Panc1 (cell line): Measurements from ENCODE around the gene WIPF2. TPM values are rescaled to one million over a fixed set of nuclear protein-coding genes. Genes with fewer than 3 reads are reported as not detected.

Experiments
- ATAC-seq: fragments of 200-7000 bp; cut with Tn5 transposase; 2 replicates; pipeline ENCODE4 v1.9.1; 2020; ENCODE audit warnings: mild to moderate bottlenecking, moderate library complexity
- BruUV-seq: library from RNA; stranded (reverse); fragments of 400-500 nt; replicated peaks from 2 replicates; lab custom pipeline; 2021; lab: Mats Ljungman, UMichigan
- CTCF ChIA-PET: fragments of 300-600 bp; sonication (Branson Sonifier 250); formaldehyde crosslinking; loops from one replicate; lab custom pipeline; 2022; ENCODE audit warnings: antibody characterized with exemption; lab: Charles Lee
- POLR2A ChIA-PET: fragments of 300-600 bp; sonication (Branson Sonifier 250); formaldehyde crosslinking; loops from one replicate; lab custom pipeline; 2022; ENCODE audit warnings: antibody characterized with exemption; lab: Charles Lee
- DNase-seq: peaks from one replicate; pipeline ENCODE4 v3.0.0-alpha.2; 2010; ENCODE audit warnings: low read depth, low spot score
- H3K27ac ChIP-seq: 2 replicates; pipeline ENCODE4 v1.5.1; 2011; ENCODE audit warnings: mild to moderate bottlenecking, low read length, inconsistent platforms
- H3K27me3 ChIP-seq: fragments of 200-500 bp; sonication (Bioruptor generic); 2 replicates; pipeline ENCODE4 v1.6.0; 2014; ENCODE audit warnings: low read length, inconsistent platforms; ENCODE audit not compliant: control insufficient read depth, insufficient read depth
- H3K36me3 ChIP-seq: fragments of 200-500 bp; sonication (Bioruptor generic); 2 replicates; pipeline ENCODE4 v1.5.1; 2014; ENCODE audit warnings: inconsistent platforms, mild to moderate bottlenecking, low read length, moderate library complexity; ENCODE audit not compliant: control insufficient read depth, insufficient read depth
- H3K4me1 ChIP-seq: 2 replicates; pipeline ENCODE4 v1.5.1; 2011; ENCODE audit warnings: inconsistent platforms, mild to moderate bottlenecking, low read length, moderate library complexity; ENCODE audit not compliant: control insufficient read depth, insufficient read depth
- H3K4me3 ChIP-seq, 2 experiments: 2 replicates each; pipeline ENCODE4 v1.5.1; 2011 to 2012; ENCODE audit warnings: low read depth in 2 of 2, low read length in 2 of 2, mild to moderate bottlenecking in 2 of 2, inconsistent platforms in 1 of 2, moderate library complexity in 1 of 2
- H3K9me3 ChIP-seq: fragments of 200-500 bp; sonication (Bioruptor generic); 2 replicates; pipeline ENCODE4 v1.5.1; 2014; ENCODE audit warnings: low read depth, mild to moderate bottlenecking, inconsistent platforms, low read length, moderate library complexity; ENCODE audit not compliant: control insufficient read depth, insufficient read depth
- POLR2AphosphoS5 ChIP-seq: IDR thresholded peaks from 2 replicates; pipeline ENCODE4 v1.6.1; 2012; ENCODE audit warnings: mild to moderate bottlenecking, low read depth, low read length, moderate library complexity
- SIN3A ChIP-seq: IDR thresholded peaks from 2 replicates; pipeline ENCODE4 v1.6.1; 2012; ENCODE audit warnings: low read depth, mild to moderate bottlenecking, low read length, moderate library complexity, borderline replicate concordance; ENCODE audit not compliant: insufficient read depth
- TCF7L2 ChIP-seq: IDR thresholded peaks from 2 replicates; pipeline ENCODE4 v1.6.1; 2011; ENCODE audit warnings: mild to moderate bottlenecking, low read depth, low read length, inconsistent platforms
- in situ Hi-C: cut with HindIII; loops from 2 replicates; pipeline ENCODE4 v1.10.0; 2016; ENCODE audit warnings: low sequenced_read_pairs, low pct_unique_long_range_greater_than_20kb
- intact Hi-C: fragments of 100-400 bp; cut with micrococcal nuclease; formaldehyde crosslinking; loops from one replicate; pipeline ENCODE4 v1.10.0; 2022; ENCODE audit not compliant: unreplicated experiment
- total RNA-seq: library from RNA; stranded (reverse); gene quantifications from one replicate; pipeline ENCODE4 v1.2.1, GENCODE V29; 2021; ENCODE audit not compliant: unreplicated experiment
- TF ChIP-seq, protein P1 (sequence below), 2 experiments: IDR thresholded peaks; 2 replicates each; pipeline ENCODE4 v1.6.1; 2011 to 2012; ENCODE audit warnings: low read depth in 2 of 2, control low read depth in 1 of 2, low read length in 1 of 2, mild to moderate bottlenecking in 1 of 2, moderate library complexity in 1 of 2; ENCODE audit not compliant: insufficient read depth in 1 of 2
- TF ChIP-seq, protein P2 (sequence below): fragments of 450-650 bp; IDR thresholded peaks from 2 replicates; pipeline ENCODE4 v1.5.1; 2017; ENCODE audit warnings: mild to moderate bottlenecking

Gene WIPF2
- total RNA-seq, 1 experiment from 2014 or later: 45.9 TPM

DNA sequence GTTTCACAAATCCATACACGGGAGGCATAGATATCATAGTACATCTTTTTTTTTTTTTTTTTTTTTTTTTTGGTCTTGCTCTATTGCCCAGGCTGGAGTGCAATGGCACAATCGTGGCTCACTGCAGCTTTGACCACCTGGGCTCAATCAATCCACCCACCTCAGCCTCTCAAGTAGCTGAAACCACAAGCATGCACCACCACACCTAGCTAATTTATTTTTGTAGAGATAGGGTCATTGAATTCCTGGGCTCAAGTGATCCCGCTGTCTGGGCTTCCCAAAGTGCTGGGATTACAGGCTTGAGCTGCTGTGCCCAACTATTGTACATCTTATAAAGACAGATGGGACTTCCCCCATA, 45.3 kb upstream of the WIPF2 start:
- CTCF ChIA-PET: interaction anchor here (0.6 to 0.7 kb wide), 2 partner anchors 10 to 24 kb away, joined by 3 read pairs; no protein-coding TSS in a partner anchor
- Histone ChIP-seq H3K4me1 (no peaks in the 10 kb centered on the region), H3K9me3 (no peaks in the 10 kb centered on the region), H3K4me3 (no peak overlapping the region), H3K27ac (no peak overlapping the region), H3K27me3 (no peaks in the 10 kb centered on the region), H3K36me3 (peaks cover 27% of the 10 kb centered on the region)
- ATAC-seq: no peak
- POLR2A ChIA-PET: interaction anchor here (0.6 kb wide), 1 partner anchor 126 kb away, joined by 3 read pairs; no protein-coding TSS in a partner anchor
- DNase-seq: no peak
- in situ Hi-C loops (no loop called here), intact Hi-C loops (no loop called here)
- BruUV-seq: no TSS peak
- TF ChIP-seq, protein P1, sequence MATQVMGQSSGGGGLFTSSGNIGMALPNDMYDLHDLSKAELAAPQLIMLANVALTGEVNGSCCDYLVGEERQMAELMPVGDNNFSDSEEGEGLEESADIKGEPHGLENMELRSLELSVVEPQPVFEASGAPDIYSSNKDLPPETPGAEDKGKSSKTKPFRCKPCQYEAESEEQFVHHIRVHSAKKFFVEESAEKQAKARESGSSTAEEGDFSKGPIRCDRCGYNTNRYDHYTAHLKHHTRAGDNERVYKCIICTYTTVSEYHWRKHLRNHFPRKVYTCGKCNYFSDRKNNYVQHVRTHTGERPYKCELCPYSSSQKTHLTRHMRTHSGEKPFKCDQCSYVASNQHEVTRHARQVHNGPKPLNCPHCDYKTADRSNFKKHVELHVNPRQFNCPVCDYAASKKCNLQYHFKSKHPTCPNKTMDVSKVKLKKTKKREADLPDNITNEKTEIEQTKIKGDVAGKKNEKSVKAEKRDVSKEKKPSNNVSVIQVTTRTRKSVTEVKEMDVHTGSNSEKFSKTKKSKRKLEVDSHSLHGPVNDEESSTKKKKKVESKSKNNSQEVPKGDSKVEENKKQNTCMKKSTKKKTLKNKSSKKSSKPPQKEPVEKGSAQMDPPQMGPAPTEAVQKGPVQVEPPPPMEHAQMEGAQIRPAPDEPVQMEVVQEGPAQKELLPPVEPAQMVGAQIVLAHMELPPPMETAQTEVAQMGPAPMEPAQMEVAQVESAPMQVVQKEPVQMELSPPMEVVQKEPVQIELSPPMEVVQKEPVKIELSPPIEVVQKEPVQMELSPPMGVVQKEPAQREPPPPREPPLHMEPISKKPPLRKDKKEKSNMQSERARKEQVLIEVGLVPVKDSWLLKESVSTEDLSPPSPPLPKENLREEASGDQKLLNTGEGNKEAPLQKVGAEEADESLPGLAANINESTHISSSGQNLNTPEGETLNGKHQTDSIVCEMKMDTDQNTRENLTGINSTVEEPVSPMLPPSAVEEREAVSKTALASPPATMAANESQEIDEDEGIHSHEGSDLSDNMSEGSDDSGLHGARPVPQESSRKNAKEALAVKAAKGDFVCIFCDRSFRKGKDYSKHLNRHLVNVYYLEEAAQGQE (IDR thresholded peaks at IDR 0.05; ENCODE audit: insufficient read depth in 1 of 2, low read depth in 2 of 2, low read length in 1 of 2): no peak
- no peak for TF ChIP-seq TCF7L2
- no peak for TF ChIP-seq POLR2AphosphoS5
- TF ChIP-seq, protein P2, sequence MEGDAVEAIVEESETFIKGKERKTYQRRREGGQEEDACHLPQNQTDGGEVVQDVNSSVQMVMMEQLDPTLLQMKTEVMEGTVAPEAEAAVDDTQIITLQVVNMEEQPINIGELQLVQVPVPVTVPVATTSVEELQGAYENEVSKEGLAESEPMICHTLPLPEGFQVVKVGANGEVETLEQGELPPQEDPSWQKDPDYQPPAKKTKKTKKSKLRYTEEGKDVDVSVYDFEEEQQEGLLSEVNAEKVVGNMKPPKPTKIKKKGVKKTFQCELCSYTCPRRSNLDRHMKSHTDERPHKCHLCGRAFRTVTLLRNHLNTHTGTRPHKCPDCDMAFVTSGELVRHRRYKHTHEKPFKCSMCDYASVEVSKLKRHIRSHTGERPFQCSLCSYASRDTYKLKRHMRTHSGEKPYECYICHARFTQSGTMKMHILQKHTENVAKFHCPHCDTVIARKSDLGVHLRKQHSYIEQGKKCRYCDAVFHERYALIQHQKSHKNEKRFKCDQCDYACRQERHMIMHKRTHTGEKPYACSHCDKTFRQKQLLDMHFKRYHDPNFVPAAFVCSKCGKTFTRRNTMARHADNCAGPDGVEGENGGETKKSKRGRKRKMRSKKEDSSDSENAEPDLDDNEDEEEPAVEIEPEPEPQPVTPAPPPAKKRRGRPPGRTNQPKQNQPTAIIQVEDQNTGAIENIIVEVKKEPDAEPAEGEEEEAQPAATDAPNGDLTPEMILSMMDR: no peak
- no peak for TF ChIP-seq SIN3A

DNA sequence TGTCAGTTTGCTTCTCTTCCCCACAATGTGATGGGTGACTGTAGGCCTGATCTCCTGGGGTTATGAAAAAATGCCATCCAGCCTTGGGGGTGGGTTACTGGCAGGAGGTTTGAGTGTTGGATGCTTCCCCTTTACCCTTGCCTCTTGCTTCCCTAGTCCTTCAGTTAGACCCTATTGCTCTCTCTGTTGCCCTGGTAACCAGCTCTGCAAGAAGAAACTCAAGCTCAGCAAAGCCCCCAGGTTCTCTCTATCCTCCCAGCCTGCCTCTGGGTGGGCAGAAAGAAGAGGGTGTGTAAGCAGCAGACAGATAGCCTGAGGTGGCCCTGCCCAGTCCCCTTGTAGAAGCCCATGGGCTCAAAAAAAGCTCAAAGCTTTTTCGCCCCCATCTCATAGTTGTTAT, 44.6 kb upstream of the WIPF2 start:
- ChIA-PET CTCF (interaction anchor here (0.5 to 0.7 kb wide), 5 partner anchors 24 to 77 kb away, joined by 3 to 14 read pairs (median 3); no protein-coding TSS in a partner anchor), POLR2A (no interaction called here)
- intact Hi-C loops (no loop called here), in situ Hi-C loops (no loop called here)
- no peak for DNase-seq
- peaks cover 19% of the 10 kb centered on the region for H3K36me3 ChIP-seq
- no peaks in the 10 kb centered on the region for H3K27me3 ChIP-seq
- ATAC-seq: no peak
- no peak overlapping the region for H3K27ac ChIP-seq
- no peak overlapping the region for H3K4me3 ChIP-seq
- H3K4me1 ChIP-seq: peaks cover 3% of the 10 kb centered on the region
- no peak for TF ChIP-seq TCF7L2
- TF ChIP-seq SIN3A: no peak
- TF ChIP-seq, protein P2: no peak
- TF ChIP-seq POLR2AphosphoS5: no peak
- TF ChIP-seq, protein P1 (IDR thresholded peaks at IDR 0.05; ENCODE audit: insufficient read depth in 1 of 2, low read depth in 2 of 2, low read length in 1 of 2): no peak
- BruUV-seq: no TSS peak
- H3K9me3 ChIP-seq: no peaks in the 10 kb centered on the region
